IMR-90 (cell line): ENCODE data around the gene CTSF. TPM values are rescaled to one million over a fixed set of nuclear protein-coding genes. Genes with fewer than 3 reads are reported as not detected.

ENCODE experiments used
- ATAC-seq: fragments of 200-7000 bp; cut with Tn5 transposase; 2 replicates; pipeline ENCODE4 v1.9.1; 2020; ENCODE audit warnings: low read depth, mild to moderate bottlenecking, moderate library complexity
- BruUV-seq: library from RNA; stranded (reverse); fragments of 400-500 nt; replicated peaks from 2 replicates; lab custom pipeline; 2021; lab: Mats Ljungman, UMichigan
- CTCF ChIA-PET: fragments of 300-600 bp; formaldehyde crosslinking; extraction: SDS; loops from one replicate; lab custom pipeline; 2021; ENCODE audit warnings: antibody characterized with exemption; lab: Yijun Ruan, JAX
- POLR2A ChIA-PET: fragments of 300-600 bp; sonication (Branson Sonifier 250); formaldehyde crosslinking; loops from one replicate; lab custom pipeline; 2022; ENCODE audit warnings: antibody characterized with exemption; ENCODE audit not compliant: unreplicated experiment; lab: Charles Lee
- DNase-seq: peaks from one replicate; pipeline ENCODE4 v3.0.0; 2013
- H2AFZ ChIP-seq: replicated peaks from 2 replicates; pipeline ENCODE3; 2013; ENCODE audit warnings: low read length, mild to moderate bottlenecking; ENCODE audit not compliant: poor library complexity
- H2AK5ac ChIP-seq: 2 replicates; pipeline ENCODE4 v1.6.1; 2013; ENCODE audit warnings: low read depth, low read length, inconsistent platforms
- H2AK9ac ChIP-seq: replicated peaks from 2 replicates; pipeline ENCODE3; 2013; ENCODE audit warnings: mild to moderate bottlenecking, low read depth, low read length, moderate library complexity; ENCODE audit not compliant: poor library complexity
- H2BK120ac ChIP-seq: 2 replicates; pipeline ENCODE4 v1.6.1; 2013; ENCODE audit warnings: low read depth, low read length, inconsistent platforms
- H2BK15ac ChIP-seq: 3 replicates; pipeline ENCODE4 v1.6.1; 2013; ENCODE audit warnings: low read depth, low read length, inconsistent platforms
- H2BK20ac ChIP-seq: 2 replicates; pipeline ENCODE4 v1.6.1; 2013; ENCODE audit warnings: low read depth, mild to moderate bottlenecking, inconsistent platforms, low read length, moderate library complexity
- H2BK5ac ChIP-seq: 2 replicates; pipeline ENCODE4 v1.6.1; 2013; ENCODE audit warnings: mild to moderate bottlenecking, low read depth, low read length, inconsistent platforms; ENCODE audit not compliant: poor library complexity, severe bottlenecking
- H3K14ac ChIP-seq: replicated peaks from 2 replicates; pipeline ENCODE4 v1.6.1; 2013; ENCODE audit warnings: low read depth, low read length, inconsistent platforms
- H3K18ac ChIP-seq: 2 replicates; pipeline ENCODE4 v1.6.1; 2013; ENCODE audit warnings: low read depth, low read length, control low read depth
- H3K23ac ChIP-seq: 2 replicates; pipeline ENCODE4 v1.6.1; 2013; ENCODE audit warnings: low read depth, low read length, inconsistent platforms
- H3K27ac ChIP-seq: 2 replicates; pipeline ENCODE4 v1.5.1; 2013; ENCODE audit warnings: mild to moderate bottlenecking, control low read depth, low read length; ENCODE audit not compliant: insufficient read depth
- H3K27me3 ChIP-seq: 2 replicates; pipeline ENCODE4 v1.6.1; 2013; ENCODE audit warnings: low read length; ENCODE audit not compliant: control insufficient read depth, insufficient read depth
- H3K36me3 ChIP-seq: 2 replicates; pipeline ENCODE4 v1.6.1; 2013; ENCODE audit warnings: low read length, mixed read lengths; ENCODE audit not compliant: control insufficient read depth, insufficient read depth
- H3K4ac ChIP-seq: 2 replicates; pipeline ENCODE4 v1.6.1; 2013; ENCODE audit warnings: low read depth, low read length, inconsistent platforms
- H3K4me1 ChIP-seq: 2 replicates; pipeline ENCODE4 v1.6.1; 2013; ENCODE audit warnings: low read length, mixed read lengths; ENCODE audit not compliant: control insufficient read depth, insufficient read depth
- H3K4me2 ChIP-seq: 2 replicates; pipeline ENCODE4 v1.6.1; 2013; ENCODE audit warnings: low read depth, mild to moderate bottlenecking, control low read depth, low read length, moderate library complexity
- H3K4me3 ChIP-seq: 2 replicates; pipeline ENCODE4 v1.5.1; 2013; ENCODE audit warnings: low read depth, mild to moderate bottlenecking, control low read depth, low read length, moderate library complexity; ENCODE audit not compliant: insufficient read depth
- H3K56ac ChIP-seq: 2 replicates; pipeline ENCODE4 v1.6.1; 2013; ENCODE audit warnings: low read length, inconsistent platforms; ENCODE audit not compliant: insufficient read depth; ENCODE audit errors: extremely low read depth
- H3K79me1 ChIP-seq, 2 experiments: 2 replicates each; pipeline ENCODE4 v1.6.1; 2013; ENCODE audit warnings: low read length in 2 of 2, inconsistent platforms in 1 of 2, low read depth in 1 of 2
- H3K9ac ChIP-seq: 2 replicates; pipeline ENCODE4 v1.6.1; 2013; ENCODE audit warnings: low read depth, low read length, control low read depth
- H3K9me1 ChIP-seq: 2 replicates; pipeline ENCODE4 v1.6.1; 2013; ENCODE audit warnings: low read length, inconsistent platforms; ENCODE audit not compliant: insufficient read depth
- H3K9me3 ChIP-seq: 2 replicates; pipeline ENCODE4 v1.6.1; 2013; ENCODE audit warnings: low read length; ENCODE audit not compliant: control insufficient read depth, insufficient read depth
- H4K20me1 ChIP-seq: 2 replicates; pipeline ENCODE4 v1.6.1; 2013; ENCODE audit warnings: low read length, inconsistent platforms; ENCODE audit not compliant: insufficient read depth
- H4K5ac ChIP-seq: 2 replicates; pipeline ENCODE4 v1.6.1; 2013; ENCODE audit warnings: mild to moderate bottlenecking, low read depth, low read length, control low read depth
- H4K8ac ChIP-seq, 2 experiments: 2 replicates each; pipeline ENCODE4 v1.6.1; 2013; ENCODE audit warnings: low read depth in 2 of 2, low read length in 2 of 2, control low read depth in 1 of 2, inconsistent platforms in 1 of 2
- H4K91ac ChIP-seq: 2 replicates; pipeline ENCODE4 v1.6.1; 2013; ENCODE audit warnings: low read depth, low read length, inconsistent platforms; ENCODE audit not compliant: insufficient read depth
- BHLHE40 ChIP-seq: fragments of 150-350 bp; IDR thresholded peaks from 2 replicates; pipeline ENCODE4 v1.6.1; 2016; ENCODE audit warnings: mild to moderate bottlenecking, low read depth, low read length
- MXI1 ChIP-seq: IDR thresholded peaks from 2 replicates; pipeline ENCODE4 v1.6.1; 2012; ENCODE audit warnings: low read depth, mild to moderate bottlenecking, low read length, moderate library complexity, borderline replicate concordance
- POLR2A ChIP-seq: IDR thresholded peaks from 2 replicates; pipeline ENCODE4 v1.6.1; 2012; ENCODE audit warnings: mild to moderate bottlenecking, low read depth, low read length
- RAD21 ChIP-seq: IDR thresholded peaks from 2 replicates; pipeline ENCODE4 v1.6.1; 2012; ENCODE audit warnings: low read length, improper control_type of control experiment
- RCOR1 ChIP-seq: IDR thresholded peaks from 2 replicates; pipeline ENCODE4 v1.6.1; 2012; ENCODE audit warnings: mild to moderate bottlenecking, low read length, improper control_type of control experiment; ENCODE audit not compliant: insufficient replicate concordance
- RFX5 ChIP-seq: IDR thresholded peaks from 2 replicates; pipeline ENCODE4 v1.8.0; 2012; ENCODE audit warnings: low read depth, mild to moderate bottlenecking, low read length, moderate library complexity
- WGBS, 2 experiments: methylation state at CpG; one replicate each; pipeline versions ENCODE4 v1.1.5 to v1.1.7; 2013; ENCODE audit warnings: missing lambda C conversion rate in 2 of 2; ENCODE audit not compliant: insufficient read length in 1 of 2; ENCODE audit errors: extremely low coverage in 2 of 2; 5-methylcytosine and 5-hydroxymethylcytosine counted together
- dilution Hi-C: fragments of 300-500 bp; cut with HindIII; formaldehyde crosslinking; loops from one replicate; pipeline ENCODE4 v1.14.3; 2018; ENCODE audit warnings: low sequenced_read_pairs; ENCODE audit not compliant: unreplicated experiment
- in situ Hi-C: fragments of 300-500 bp; cut with MboI; formaldehyde crosslinking; loops from 3 replicates; pipeline ENCODE4 v1.14.3; 2019; ENCODE audit warnings: low sequenced_read_pairs, inconsistent platforms, mixed read lengths
- intact Hi-C: fragments of 100-400 bp; cut with micrococcal nuclease; formaldehyde crosslinking; loops from 2 replicates; pipeline ENCODE4 v1.10.0; 2022
- polyA plus RNA-seq, 3 experiments: library from polyadenylated mRNA; depleted of rRNA; stranded (reverse); fragments of >200 nt; gene quantifications; 2 replicates each; pipeline ENCODE4 v1.2.3, GENCODE V29; 2012; ENCODE audit warnings: low replicate concordance in 1 of 3
- total RNA-seq: library from RNA; depleted of rRNA; stranded (reverse); fragments of >200 nt; gene quantifications from 2 replicates; pipeline ENCODE4 v1.2.3, GENCODE V29; 2012

CTSF gene
- total and polyA plus RNA-seq, 2 of the 4 experiments (the other 2 are of a cell fraction): 4.1 to 16.0 TPM

- H3K56ac ChIP-seq: no peak overlapping the region
- H2AK9ac ChIP-seq: no peak overlapping the region
- WGBS, 2 experiments: no CpG with 5 or more reads among the region's 2 CpGs
- TF ChIP-seq POLR2A (no peak), RCOR1 (no peak), MXI1 (no peak), RAD21 (no peak), RFX5 (no peak), BHLHE40 (no peak)
- H3K4me1 ChIP-seq: peaks cover 11% of the 10 kb centered on the region
- H3K14ac ChIP-seq: no peak overlapping the region
- H2AFZ ChIP-seq: no peak overlapping the region
- BruUV-seq: no TSS peak
- H3K4ac ChIP-seq: no peak overlapping the region
- no peaks in the 10 kb centered on the region for H3K9me3 ChIP-seq
- H4K91ac ChIP-seq: no peak overlapping the region
- intact Hi-C loops: no loop called here
- H3K9ac ChIP-seq: no peak overlapping the region
- H2BK5ac ChIP-seq: no peak overlapping the region
- H4K8ac ChIP-seq: no peak overlapping the region
- no peak overlapping the region for H3K27ac ChIP-seq
- H3K79me1 ChIP-seq: peaks cover 18 to 29% of the 10 kb centered on the region in 2 experiments
- no peak overlapping the region for H4K5ac ChIP-seq
- H2BK120ac ChIP-seq: no peak overlapping the region
- H2BK20ac ChIP-seq: no peak overlapping the region
- no peak overlapping the region for H3K4me2 ChIP-seq
- ChIA-PET POLR2A (no interaction called here), CTCF (no interaction called here)
- H3K27me3 ChIP-seq: peaks cover 2% of the 10 kb centered on the region; the same call in 1 of the 2 replicates
- no peak overlapping the region for H3K18ac ChIP-seq
- H3K4me3 ChIP-seq: no peak overlapping the region
- no peak for ATAC-seq
- dilution Hi-C loops: no loop called here
- no peak overlapping the region for H3K23ac ChIP-seq
- H2AK5ac ChIP-seq: no peak overlapping the region
- no peak overlapping the region for H2BK15ac ChIP-seq
- no peaks in the 10 kb centered on the region for H4K20me1 ChIP-seq
- peaks cover 19% of the 10 kb centered on the region for H3K9me1 ChIP-seq
- DNase-seq: no peak
- no peaks in the 10 kb centered on the region for H3K36me3 ChIP-seq
- in situ Hi-C loops: no loop called here
Measured at GRCh38 chr11:66591175-66591574, 22.8 kb upstream of the CTSF start.
